Spleen (tissue), 7 donors: ENCODE results near the gene LNX1.

Experiments used
- POLR2A ChIP-seq, 3 donors: fragments of 450-650 bp; IDR thresholded peaks; one replicate each; pipeline ENCODE4 v1.5.1; 2017; ENCODE audit warnings: antibody characterized with exemption in 3 of 3, mild to moderate bottlenecking in 1 of 3
- TF ChIP-seq, protein P1 (sequence below), 11 experiments: fragments of 200-600 bp in 7 of 11; fragments of 450-650 bp in 4 of 11; sonication (generic) in 4 of 11; IDR thresholded peaks in 8 of 11; conservative IDR thresholded peaks in 3 of 11; 1 replicate in 7 of 11; 2 replicates in 4 of 11; pipeline versions ENCODE4 v1.4.0 to v1.8.0; 2016 to 2021; ENCODE audit warnings: antibody characterized with exemption in 11 of 11, inconsistent platforms in 4 of 11, mild to moderate bottlenecking in 1 of 11
- donor health status: DM: no; HTN: no; CAD: no; lungs with moderate emphysema.
- donor health status: DM: no; HTN: no; CAD: no.
- donor health status: DM: no; HTN: no; CAD: no.

DNA sequence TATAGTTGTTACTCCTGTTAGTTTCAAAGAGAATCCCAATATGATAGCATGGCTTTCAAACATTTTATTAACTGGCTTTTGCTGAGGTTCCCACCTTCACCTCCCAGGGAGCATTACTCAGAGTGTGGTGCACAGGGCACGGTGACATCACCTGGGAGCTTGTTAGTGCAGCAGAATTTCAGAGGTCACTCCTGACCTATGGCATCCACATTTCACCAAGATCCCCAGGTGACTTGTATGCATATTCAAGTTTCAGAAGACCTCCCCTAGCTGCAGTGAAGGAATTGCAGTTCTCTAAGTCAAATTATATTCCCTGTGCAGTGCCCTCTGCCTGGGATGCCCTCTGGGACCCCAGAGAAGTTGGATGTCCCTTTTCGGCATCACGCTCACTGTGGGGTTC is 29.7 kb upstream of the LNX1 start:
- TF ChIP-seq, protein P1, sequence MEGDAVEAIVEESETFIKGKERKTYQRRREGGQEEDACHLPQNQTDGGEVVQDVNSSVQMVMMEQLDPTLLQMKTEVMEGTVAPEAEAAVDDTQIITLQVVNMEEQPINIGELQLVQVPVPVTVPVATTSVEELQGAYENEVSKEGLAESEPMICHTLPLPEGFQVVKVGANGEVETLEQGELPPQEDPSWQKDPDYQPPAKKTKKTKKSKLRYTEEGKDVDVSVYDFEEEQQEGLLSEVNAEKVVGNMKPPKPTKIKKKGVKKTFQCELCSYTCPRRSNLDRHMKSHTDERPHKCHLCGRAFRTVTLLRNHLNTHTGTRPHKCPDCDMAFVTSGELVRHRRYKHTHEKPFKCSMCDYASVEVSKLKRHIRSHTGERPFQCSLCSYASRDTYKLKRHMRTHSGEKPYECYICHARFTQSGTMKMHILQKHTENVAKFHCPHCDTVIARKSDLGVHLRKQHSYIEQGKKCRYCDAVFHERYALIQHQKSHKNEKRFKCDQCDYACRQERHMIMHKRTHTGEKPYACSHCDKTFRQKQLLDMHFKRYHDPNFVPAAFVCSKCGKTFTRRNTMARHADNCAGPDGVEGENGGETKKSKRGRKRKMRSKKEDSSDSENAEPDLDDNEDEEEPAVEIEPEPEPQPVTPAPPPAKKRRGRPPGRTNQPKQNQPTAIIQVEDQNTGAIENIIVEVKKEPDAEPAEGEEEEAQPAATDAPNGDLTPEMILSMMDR (IDR thresholded peaks at IDR 0.05 in 8 of 11, conservative IDR thresholded peaks at IDR 0.05 in 3 of 11), result no peak
- no peak for TF ChIP-seq POLR2A (IDR thresholded peaks at IDR 0.05)
